Smooth muscle cell (in vitro differentiated cells): Measurements from ENCODE around the gene HOXD4. TPM values are rescaled to one million over a fixed set of nuclear protein-coding genes. Genes with fewer than 3 reads are reported as not detected.

Source experiments
- DNase-seq: peaks from one replicate; lab custom pipeline; 2025; ENCODE audit not compliant: unreplicated experiment; lab: John Stamatoyannopoulos, UW
- H2AFZ ChIP-seq: fragments of 200-600 bp; sonication (generic); 2 replicates; pipeline ENCODE4 v1.6.0; 2016; ENCODE audit warnings: antibody characterized with exemption, low read depth, mild to moderate bottlenecking
- H3F3A ChIP-seq: fragments of 200-600 bp; sonication (generic); 2 replicates; pipeline ENCODE4 v1.6.0; 2017; ENCODE audit warnings: antibody characterized with exemption, low read depth
- H3K27ac ChIP-seq: fragments of 200-600 bp; sonication (generic); 2 replicates; pipeline ENCODE4 v1.5.1; 2016; ENCODE audit warnings: low read depth, mild to moderate bottlenecking
- H3K27me3 ChIP-seq: fragments of 200-600 bp; sonication (generic); 2 replicates; pipeline ENCODE4 v1.6.1; 2016; ENCODE audit warnings: low read depth, mild to moderate bottlenecking
- H3K36me3 ChIP-seq: fragments of 200-600 bp; sonication (generic); 2 replicates; pipeline ENCODE4 v1.5.1; 2016; ENCODE audit warnings: low read depth
- H3K4me1 ChIP-seq: fragments of 200-600 bp; sonication (generic); 2 replicates; pipeline ENCODE4 v1.5.1; 2016; ENCODE audit warnings: low read depth
- H3K4me2 ChIP-seq: fragments of 200-600 bp; sonication (generic); 2 replicates; pipeline ENCODE4 v1.6.0; 2016; ENCODE audit warnings: mild to moderate bottlenecking
- H3K4me3 ChIP-seq: fragments of 200-600 bp; sonication (generic); 2 replicates; pipeline ENCODE4 v1.5.1; 2016; ENCODE audit warnings: mild to moderate bottlenecking
- H3K79me2 ChIP-seq: fragments of 200-600 bp; sonication (generic); 2 replicates; pipeline ENCODE4 v1.6.0; 2016; ENCODE audit warnings: low read depth, mild to moderate bottlenecking
- H3K9ac ChIP-seq: fragments of 200-600 bp; sonication (generic); 2 replicates; pipeline ENCODE4 v1.6.0; 2016; ENCODE audit warnings: low read depth
- H3K9me3 ChIP-seq: fragments of 200-600 bp; sonication (generic); replicated peaks from 2 replicates; pipeline ENCODE4 v1.5.1; 2016; ENCODE audit warnings: low read depth
- H4K20me1 ChIP-seq: fragments of 200-600 bp; sonication (generic); 2 replicates; pipeline ENCODE4 v1.6.0; 2016; ENCODE audit warnings: low read depth
- WGBS: methylation state at CpG from one replicate; pipeline ENCODE4 v1.1.7; 2016; ENCODE audit warnings: low lambda C conversion rate; 5-methylcytosine and 5-hydroxymethylcytosine counted together
- polyA plus RNA-seq: library from polyadenylated mRNA; unstranded; fragments of >200 nt; fragmentation: Nextera tagmentation; extraction: Ambion mirVana; gene quantifications from 2 replicates; pipeline ENCODE4 v1.2.1, GENCODE V29; 2016
- total RNA-seq: library from RNA; depleted of rRNA; stranded (reverse); fragments of >200 nt; gene quantifications from 2 replicates; pipeline ENCODE4 v1.2.3, GENCODE V29; 2014
- TF ChIP-seq, protein P1 (sequence below): fragments of 200-600 bp; sonication (generic); IDR thresholded peaks from 2 replicates; pipeline ENCODE4 v1.5.1; 2017; ENCODE audit warnings: borderline replicate concordance, mild to moderate bottlenecking, antibody characterized with exemption; ENCODE audit not compliant: insufficient read depth, poor library complexity, severe bottlenecking

The HOXD4 gene
- total and polyA plus RNA-seq, 2 experiments from 2014 or later, result not detected

GRCh38 chr2:176173567-176174381 lies 22.4 kb downstream of the HOXD4 start:
- Histone ChIP-seq H3K4me2 (peak overlapping the region; percentile 78), H3K27ac (no peak overlapping the region), H3K36me3 (no peaks in the 10 kb centered on the region), H2AFZ (no peak overlapping the region), H3K79me2 (no peaks in the 10 kb centered on the region), H3K4me1 (peaks cover 18% of the 10 kb centered on the region), H3K27me3 (peaks cover 100% of the 10 kb centered on the region), H3K9me3 (no peaks in the 10 kb centered on the region), H3F3A (no peaks in the 10 kb centered on the region), H3K9ac (no peak overlapping the region), H3K4me3 (no peak overlapping the region), H4K20me1 (no peaks in the 10 kb centered on the region)
- 36% methylated on average over 7 of the region's 7 CpGs for WGBS
- no peak for DNase-seq
- TF ChIP-seq, protein P1, sequence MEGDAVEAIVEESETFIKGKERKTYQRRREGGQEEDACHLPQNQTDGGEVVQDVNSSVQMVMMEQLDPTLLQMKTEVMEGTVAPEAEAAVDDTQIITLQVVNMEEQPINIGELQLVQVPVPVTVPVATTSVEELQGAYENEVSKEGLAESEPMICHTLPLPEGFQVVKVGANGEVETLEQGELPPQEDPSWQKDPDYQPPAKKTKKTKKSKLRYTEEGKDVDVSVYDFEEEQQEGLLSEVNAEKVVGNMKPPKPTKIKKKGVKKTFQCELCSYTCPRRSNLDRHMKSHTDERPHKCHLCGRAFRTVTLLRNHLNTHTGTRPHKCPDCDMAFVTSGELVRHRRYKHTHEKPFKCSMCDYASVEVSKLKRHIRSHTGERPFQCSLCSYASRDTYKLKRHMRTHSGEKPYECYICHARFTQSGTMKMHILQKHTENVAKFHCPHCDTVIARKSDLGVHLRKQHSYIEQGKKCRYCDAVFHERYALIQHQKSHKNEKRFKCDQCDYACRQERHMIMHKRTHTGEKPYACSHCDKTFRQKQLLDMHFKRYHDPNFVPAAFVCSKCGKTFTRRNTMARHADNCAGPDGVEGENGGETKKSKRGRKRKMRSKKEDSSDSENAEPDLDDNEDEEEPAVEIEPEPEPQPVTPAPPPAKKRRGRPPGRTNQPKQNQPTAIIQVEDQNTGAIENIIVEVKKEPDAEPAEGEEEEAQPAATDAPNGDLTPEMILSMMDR, result no peak

DNA sequence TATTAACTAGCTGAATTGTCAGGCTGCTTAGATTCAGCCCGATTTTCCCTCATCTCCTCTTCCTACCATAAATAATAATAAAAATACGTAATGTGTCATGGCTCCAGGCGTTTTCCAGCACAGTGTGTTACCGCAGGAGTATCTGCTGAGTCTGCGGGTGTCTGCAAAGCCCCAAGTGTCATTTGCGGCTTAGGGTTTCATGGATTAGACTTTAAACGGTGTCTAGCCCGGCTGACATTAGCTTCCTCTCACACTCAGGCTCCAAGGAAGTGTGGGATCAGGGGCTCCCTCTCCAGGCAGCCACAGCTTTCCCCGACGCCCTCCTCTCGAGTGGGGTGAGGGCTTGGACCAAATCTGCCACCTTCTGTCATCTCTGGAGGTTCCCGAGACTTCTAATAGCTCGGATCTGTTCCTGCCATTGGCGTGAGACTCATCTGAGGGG lies 23.1 kb downstream of the HOXD4 start:
- 4% methylated on average over 14 of the region's 14 CpGs for WGBS
- no peak overlapping the region for H3K27ac ChIP-seq

GRCh38 chr2:176174824-176175708 lies 23.7 kb downstream of the HOXD4 start:
- TF ChIP-seq, protein P1, result no peak
- H3K4me3 ChIP-seq, result peak overlapping the region; percentile 6
- H4K20me1 ChIP-seq, result no peaks in the 10 kb centered on the region
- WGBS, result 7% methylated on average over 47 of the region's 47 CpGs
- no peak for DNase-seq
- no peaks in the 10 kb centered on the region for H3K79me2 ChIP-seq
- H3K9ac ChIP-seq, result no peak overlapping the region
- H3K4me2 ChIP-seq, result peak overlapping the region; percentile 78
- no peaks in the 10 kb centered on the region for H3F3A ChIP-seq
- H3K27me3 ChIP-seq, result peaks cover 100% of the 10 kb centered on the region
- no peaks in the 10 kb centered on the region for H3K36me3 ChIP-seq
- no peak overlapping the region for H2AFZ ChIP-seq
- peaks cover 18% of the 10 kb centered on the region for H3K4me1 ChIP-seq
- no peaks in the 10 kb centered on the region for H3K9me3 ChIP-seq
- no peak overlapping the region for H3K27ac ChIP-seq

More for the DNA sequence above, 23.1 kb downstream of the HOXD4 start:
- H3K9ac ChIP-seq, result no peak overlapping the region
- TF ChIP-seq, protein P1, result no peak
- DNase-seq, result no peak
- H3K79me2 ChIP-seq, result no peaks in the 10 kb centered on the region
- peaks cover 100% of the 10 kb centered on the region for H3K27me3 ChIP-seq
- H4K20me1 ChIP-seq, result no peaks in the 10 kb centered on the region
- H3F3A ChIP-seq, result no peaks in the 10 kb centered on the region
- no peak overlapping the region for H2AFZ ChIP-seq
- H3K36me3 ChIP-seq, result no peaks in the 10 kb centered on the region
- H3K4me3 ChIP-seq, result peak overlapping the region; percentile 6
- peaks cover 18% of the 10 kb centered on the region for H3K4me1 ChIP-seq
- peak overlapping the region; percentile 78 for H3K4me2 ChIP-seq
- H3K9me3 ChIP-seq, result no peaks in the 10 kb centered on the region
